ENCODE data around the gene COBL. TPM values are rescaled to one million over a fixed set of nuclear protein-coding genes. Genes with fewer than 3 reads are reported as not detected.

Gene COBL
- total RNA-seq, 4 donors from 2014 or later, result 50.2 to 156 (median 65.1) TPM

DNA sequence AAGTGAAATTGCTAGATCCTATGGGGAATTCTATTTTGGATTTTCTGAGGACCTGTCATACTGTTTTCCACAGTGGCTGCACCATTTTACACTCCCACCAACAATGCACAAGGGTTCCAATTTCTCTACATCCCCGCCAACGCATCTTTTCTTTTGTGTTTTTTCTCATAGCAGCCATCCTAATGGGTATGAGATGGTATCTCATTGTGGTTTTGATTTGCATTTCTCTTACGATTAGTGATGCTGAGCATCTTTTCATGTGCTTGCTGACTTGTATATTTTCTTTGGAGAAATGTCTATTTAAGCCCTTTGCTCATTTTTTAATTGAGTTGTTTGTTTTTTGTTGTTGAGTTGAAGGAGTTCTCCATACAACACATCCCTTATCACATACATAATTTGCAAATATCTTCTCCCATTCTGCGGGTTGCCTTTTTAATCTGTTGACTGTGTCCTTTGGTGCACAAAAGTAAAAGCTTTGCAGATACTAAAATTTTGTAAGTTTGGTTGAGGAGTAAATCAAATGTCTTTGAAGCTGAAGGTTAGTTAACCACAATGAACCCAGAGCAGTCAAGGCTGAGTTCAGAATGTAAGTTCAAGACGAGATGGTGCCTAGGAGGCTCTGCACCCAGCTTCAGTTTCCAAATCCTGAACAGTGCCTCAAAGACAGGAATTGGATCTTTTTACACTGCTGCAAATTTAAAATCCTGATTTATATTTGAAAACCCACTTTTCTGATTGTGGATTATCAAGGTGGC, 195.4 kb downstream of the COBL start:
- 84% methylated on average over 5 of the region's 5 CpGs for WGBS
- H3K27ac ChIP-seq, result no peak overlapping the region
- H3K4me1 ChIP-seq, result peaks cover 22% of the 10 kb centered on the region
- H3K9me3 ChIP-seq, result no peaks in the 10 kb centered on the region
- H3K27me3 ChIP-seq, result no peaks in the 10 kb centered on the region
- DNase-seq (ENCODE audit: low spot score in 2 of 2), result no peak
- H3K36me3 ChIP-seq, result no peaks in the 10 kb centered on the region
- H3K4me3 ChIP-seq, result no peak overlapping the region
- TF ChIP-seq POLR2A (IDR thresholded peaks at IDR 0.05) (no peak), EP300 (IDR thresholded peaks at IDR 0.05) (no peak), POLR2AphosphoS5 (IDR thresholded peaks at IDR 0.05) (no peak)
- TF ChIP-seq, protein P1, sequence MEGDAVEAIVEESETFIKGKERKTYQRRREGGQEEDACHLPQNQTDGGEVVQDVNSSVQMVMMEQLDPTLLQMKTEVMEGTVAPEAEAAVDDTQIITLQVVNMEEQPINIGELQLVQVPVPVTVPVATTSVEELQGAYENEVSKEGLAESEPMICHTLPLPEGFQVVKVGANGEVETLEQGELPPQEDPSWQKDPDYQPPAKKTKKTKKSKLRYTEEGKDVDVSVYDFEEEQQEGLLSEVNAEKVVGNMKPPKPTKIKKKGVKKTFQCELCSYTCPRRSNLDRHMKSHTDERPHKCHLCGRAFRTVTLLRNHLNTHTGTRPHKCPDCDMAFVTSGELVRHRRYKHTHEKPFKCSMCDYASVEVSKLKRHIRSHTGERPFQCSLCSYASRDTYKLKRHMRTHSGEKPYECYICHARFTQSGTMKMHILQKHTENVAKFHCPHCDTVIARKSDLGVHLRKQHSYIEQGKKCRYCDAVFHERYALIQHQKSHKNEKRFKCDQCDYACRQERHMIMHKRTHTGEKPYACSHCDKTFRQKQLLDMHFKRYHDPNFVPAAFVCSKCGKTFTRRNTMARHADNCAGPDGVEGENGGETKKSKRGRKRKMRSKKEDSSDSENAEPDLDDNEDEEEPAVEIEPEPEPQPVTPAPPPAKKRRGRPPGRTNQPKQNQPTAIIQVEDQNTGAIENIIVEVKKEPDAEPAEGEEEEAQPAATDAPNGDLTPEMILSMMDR (IDR thresholded peaks at IDR 0.05), result no peak

DNA sequence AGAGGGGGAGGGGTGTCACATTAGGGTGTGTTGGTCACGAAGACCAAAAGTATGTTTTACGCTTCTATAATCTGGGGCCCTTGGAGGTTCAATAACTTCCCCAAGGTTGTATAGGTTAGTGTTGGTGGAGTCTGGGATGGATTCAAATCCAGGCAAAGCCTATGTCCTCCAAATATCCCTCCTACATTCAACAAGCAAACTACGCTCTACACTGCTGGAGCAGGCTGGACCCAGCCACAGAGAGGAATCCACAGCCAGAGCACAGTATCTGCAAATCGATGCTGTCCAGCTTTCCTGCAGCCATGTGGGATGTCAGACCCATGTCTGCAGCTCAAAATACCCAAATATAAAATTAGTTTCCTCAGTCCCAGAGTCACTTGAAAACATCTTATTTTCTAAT, 198.0 kb downstream of the COBL start:
- H3K27ac ChIP-seq, result no peak overlapping the region
- H3K27me3 ChIP-seq, result no peaks in the 10 kb centered on the region
- H3K9me3 ChIP-seq, result no peaks in the 10 kb centered on the region
- no peaks in the 10 kb centered on the region for H3K36me3 ChIP-seq
- no peak for DNase-seq (ENCODE audit: low spot score in 2 of 2)
- peaks cover 12% of the 10 kb centered on the region for H3K4me1 ChIP-seq
- 87% methylated on average over 4 of the region's 4 CpGs for WGBS
- no peak overlapping the region for H3K4me3 ChIP-seq
- no peak for TF ChIP-seq POLR2A (IDR thresholded peaks at IDR 0.05)
- TF ChIP-seq EP300 (IDR thresholded peaks at IDR 0.05), result no peak
- no peak for TF ChIP-seq POLR2AphosphoS5 (IDR thresholded peaks at IDR 0.05)
- TF ChIP-seq, protein P1 (IDR thresholded peaks at IDR 0.05), result no peak

DNA sequence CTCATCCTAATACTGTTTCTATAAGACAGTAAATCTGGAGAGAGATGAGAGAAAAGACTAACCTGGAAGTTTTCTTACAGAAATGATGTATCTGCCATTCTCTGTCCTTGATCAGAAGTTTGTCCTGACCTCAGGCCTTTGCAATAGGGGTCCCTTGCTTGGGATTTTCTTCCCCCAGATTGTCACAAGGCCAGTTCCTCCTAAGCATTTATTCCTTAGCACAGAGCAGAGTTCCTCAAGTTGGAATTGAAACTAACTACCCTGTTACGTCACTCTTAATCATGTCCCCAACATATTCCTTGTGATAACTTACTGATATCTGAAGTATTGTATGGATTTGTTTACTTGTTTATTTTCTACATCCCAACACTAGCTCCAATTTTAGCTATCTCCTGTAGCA, 202.1 kb downstream of the COBL start:
- Histone ChIP-seq H3K9me3 (no peaks in the 10 kb centered on the region), H3K27ac (no peak overlapping the region), H3K27me3 (no peaks in the 10 kb centered on the region), H3K4me3 (no peak overlapping the region), H3K4me1 (no peaks in the 10 kb centered on the region), H3K36me3 (no peaks in the 10 kb centered on the region)
- 90% methylated on average over 1 of the region's 1 CpG for WGBS
- no peak for DNase-seq (ENCODE audit: low spot score in 2 of 2)
- TF ChIP-seq, protein P1 (IDR thresholded peaks at IDR 0.05), result no peak
- TF ChIP-seq POLR2A (IDR thresholded peaks at IDR 0.05), result no peak
- no peak for TF ChIP-seq POLR2AphosphoS5 (IDR thresholded peaks at IDR 0.05)
- no peak for TF ChIP-seq EP300 (IDR thresholded peaks at IDR 0.05)

DNA sequence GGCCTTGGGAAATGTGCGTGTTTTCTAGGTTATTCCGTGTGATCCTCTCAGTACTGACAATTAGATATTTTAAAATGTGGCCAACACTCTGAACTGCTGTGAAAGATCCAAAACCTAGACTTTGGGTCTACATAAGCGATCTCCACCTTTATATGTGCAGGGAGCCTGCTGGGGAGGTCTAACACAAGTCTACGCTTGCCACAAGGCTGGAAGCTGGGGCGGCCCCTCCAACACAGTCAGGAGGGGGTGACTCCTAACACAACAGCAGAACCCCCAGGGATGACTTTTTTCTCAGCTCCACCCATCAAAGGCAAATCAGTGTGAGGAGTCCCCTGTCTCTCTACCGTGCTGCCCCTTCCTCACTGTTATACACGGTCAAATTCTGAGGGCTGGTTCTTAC, 202.6 kb downstream of the COBL start:
- no peak for DNase-seq (ENCODE audit: low spot score in 2 of 2)
- WGBS, result 89% methylated on average over 7 of the region's 7 CpGs
- Histone ChIP-seq H3K36me3 (no peaks in the 10 kb centered on the region), H3K27me3 (no peaks in the 10 kb centered on the region), H3K27ac (no peak overlapping the region), H3K4me1 (no peaks in the 10 kb centered on the region), H3K4me3 (no peak overlapping the region), H3K9me3 (no peaks in the 10 kb centered on the region)
- TF ChIP-seq, protein P1 (IDR thresholded peaks at IDR 0.05), result no peak
- TF ChIP-seq POLR2AphosphoS5 (IDR thresholded peaks at IDR 0.05), result no peak

DNA sequence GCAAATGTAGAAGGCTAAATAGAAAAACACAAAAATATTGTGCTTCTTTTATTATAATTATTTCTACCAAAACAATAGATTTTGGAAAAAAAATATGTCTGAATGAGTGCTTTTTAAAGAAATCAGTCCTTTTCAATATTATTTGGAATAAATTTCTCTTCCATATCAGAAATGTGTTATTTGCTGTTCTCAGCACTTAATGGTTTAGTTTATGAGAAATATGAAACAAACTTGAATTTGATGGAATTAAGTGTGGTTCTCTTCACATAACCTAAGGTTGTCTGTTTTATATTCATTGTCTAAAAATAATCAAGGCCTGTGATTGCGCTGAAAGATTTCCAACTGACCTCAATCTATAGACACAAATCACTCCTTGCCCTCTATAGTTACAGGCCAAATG, 203.0 kb downstream of the COBL start:
- TF ChIP-seq POLR2AphosphoS5 (IDR thresholded peaks at IDR 0.05), result no peak
- TF ChIP-seq EP300 (IDR thresholded peaks at IDR 0.05), result no peak
- no peak for TF ChIP-seq POLR2A (IDR thresholded peaks at IDR 0.05)
- Histone ChIP-seq H3K4me1 (no peaks in the 10 kb centered on the region), H3K27me3 (no peaks in the 10 kb centered on the region), H3K4me3 (no peak overlapping the region), H3K36me3 (no peaks in the 10 kb centered on the region), H3K27ac (no peak overlapping the region), H3K9me3 (no peaks in the 10 kb centered on the region)
- WGBS, result 97% methylated on average over 1 of the region's 1 CpG
- no peak for DNase-seq (ENCODE audit: low spot score in 2 of 2)

All from suprapubic skin (tissue), 4 donors.